Left forelimb (tissue), 1 donor: ENCODE measurements around the gene SRP68.

Source experiments
- DNase-seq: peaks from one replicate; pipeline ENCODE4 v3.0.0-alpha.2; 2018; ENCODE audit warnings: low spot score

SRP68 gene

DNA sequence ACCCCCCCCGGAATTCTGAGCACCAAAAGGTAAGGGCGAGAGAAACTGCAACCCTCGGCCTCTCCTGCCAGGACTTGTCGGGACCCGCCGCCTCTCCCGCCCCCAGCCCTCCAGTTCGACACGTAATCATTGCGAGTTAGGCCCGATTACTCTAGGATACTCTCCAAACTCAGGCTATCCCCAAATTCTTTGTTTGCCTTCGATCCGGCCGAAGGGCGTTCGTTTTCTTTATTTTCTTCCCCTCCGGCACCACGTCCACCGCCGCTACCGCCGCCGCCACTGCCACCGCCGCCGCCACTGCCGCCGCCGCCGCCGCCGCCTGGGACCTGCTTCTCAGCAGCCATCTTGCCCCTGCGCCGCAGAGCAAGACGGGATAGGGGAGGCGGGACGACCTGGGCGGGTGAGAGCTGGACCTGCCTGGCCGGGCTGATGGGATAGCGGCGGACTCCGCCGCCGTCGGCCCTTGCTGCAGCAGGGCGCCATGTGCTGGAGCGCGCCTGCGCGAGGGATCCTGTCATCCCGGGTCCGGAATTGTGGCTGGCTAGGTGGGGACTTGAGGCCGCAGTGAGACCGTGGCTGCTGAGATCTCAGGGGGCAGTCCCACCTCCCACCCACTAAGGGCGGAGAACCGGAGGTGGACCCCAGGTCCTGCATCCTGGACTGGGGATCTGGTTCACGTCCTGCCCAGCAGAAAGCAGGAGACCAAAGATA is at the start of gene SRP68:
Gene SRP68, minus strand, starts transcription at position 370 of the 711 bp plus-strand sequence. Its CDS starts 26 bp downstream, at position 344.
- peak; percentile 94 for DNase-seq

DNA sequence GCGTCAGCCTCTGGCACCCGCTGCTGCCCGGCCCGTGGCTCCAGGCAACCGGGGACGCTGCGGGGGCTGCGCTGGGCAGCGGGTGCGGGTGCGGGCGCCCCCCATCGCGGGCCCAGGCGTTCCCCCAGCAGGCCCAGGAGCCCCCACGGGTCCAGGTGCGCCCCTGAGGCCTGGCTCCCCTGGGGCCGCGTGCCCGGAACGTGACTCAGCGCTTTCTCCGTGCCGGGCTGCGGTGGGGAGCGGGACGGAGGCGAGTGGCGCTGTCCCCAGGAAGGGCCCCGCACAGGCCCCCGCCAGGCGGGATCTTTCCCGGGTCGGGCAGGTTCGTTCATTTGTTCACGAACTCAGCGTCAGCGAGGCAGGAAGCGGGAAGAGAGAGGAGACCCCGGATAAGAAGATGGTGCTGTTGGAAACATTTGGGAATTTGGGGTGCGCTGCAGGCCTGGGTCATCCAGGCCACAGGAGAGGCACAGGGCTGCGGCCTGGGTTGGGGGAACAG is 49.7 kb upstream of the SRP68 start:
- no peak for DNase-seq

DNA sequence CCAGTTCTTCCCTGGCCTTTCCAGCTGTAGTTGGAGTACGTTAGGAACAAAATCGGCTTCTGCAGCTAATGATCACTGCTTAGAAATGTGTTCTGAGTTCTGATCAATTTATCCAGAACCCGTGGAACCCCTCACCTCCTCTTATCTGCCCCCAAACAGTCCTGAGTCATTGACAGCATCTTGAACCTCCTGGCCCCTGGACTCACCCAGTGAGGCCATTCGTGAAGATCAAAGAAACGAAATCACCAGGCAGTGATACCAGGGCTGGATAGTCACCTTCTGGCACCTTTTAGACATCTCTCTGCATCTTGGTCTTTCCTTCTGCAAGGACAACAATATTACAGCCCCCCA is 48.3 kb upstream of the SRP68 start:
- DNase-seq = no peak

DNA sequence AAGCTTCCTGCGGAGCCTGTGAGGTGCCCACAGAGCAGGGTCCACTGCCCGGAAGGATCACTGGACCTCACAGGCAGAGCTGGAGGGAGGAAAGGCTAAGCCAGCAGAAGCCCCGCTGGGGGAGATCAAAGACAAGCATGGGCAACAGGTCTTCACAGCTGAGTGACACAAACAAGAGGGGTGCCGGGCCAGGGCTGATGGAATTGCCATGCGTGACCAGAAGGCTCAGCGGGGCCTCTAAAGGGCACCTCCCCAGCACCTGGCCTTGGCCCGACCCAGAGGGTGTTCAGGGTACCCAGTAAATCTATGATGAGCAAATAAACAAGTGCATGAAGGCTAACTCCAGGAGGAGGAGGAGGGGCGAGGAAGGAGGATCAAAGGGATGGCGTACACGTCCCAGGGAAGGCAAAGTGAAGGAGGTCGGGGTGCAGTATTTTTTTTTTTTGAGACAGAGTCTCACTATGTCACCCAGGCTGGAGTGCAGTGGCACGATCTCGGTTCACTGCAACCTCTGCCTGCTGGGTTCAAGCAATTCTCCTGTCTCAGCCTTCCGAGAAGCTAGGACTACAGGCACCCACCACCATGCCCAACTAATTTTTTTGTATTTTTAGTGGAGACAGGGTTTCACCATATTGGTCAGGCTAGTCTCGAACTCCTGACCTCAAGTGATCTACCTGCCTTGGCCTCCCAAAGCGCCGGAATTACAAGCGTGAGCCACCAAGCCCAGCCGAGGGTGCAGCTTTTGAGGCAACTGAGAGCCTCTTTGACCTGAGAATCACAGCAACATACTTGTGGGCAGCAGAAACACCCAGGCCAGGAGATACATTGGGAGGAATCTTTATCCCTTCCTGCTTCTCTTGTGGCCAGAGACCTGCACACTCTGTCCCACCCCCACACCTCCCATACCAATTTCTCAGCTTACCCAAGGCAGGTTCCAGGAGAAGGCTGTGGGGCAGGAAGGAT is 47.4 kb upstream of the SRP68 start:
- no peak for DNase-seq

DNA sequence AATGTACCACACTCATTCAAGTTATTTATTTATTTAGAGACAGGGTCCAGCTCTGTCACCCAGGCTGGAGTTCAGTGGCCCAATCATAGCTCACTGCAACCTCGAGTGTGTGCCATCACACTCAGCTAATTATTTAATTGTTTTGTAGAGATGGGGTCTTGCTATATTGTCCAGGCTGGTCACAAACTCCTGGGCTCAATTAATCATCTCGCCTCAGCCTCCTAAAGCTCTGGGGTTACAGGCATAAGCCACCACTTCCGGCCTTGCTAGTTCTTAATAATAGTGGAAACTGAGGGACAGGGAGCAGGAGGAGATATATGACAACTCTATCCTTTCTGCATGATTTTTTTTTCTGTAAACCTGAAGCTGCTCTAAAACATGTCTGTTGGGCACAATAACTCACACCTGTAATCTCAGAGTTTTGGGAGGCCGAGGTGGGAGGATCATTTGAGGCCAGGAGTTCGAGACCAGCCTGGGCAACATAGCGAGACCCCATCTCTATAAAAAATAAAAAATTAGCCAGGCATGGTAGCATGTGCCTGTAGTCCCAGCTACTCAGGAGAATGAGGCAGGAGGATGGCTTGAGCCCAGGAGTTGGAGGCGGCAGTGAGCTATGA is 42.9 kb upstream of the SRP68 start:
- DNase-seq = no peak

- no peak for DNase-seq
These were observed 39.6 kb upstream of the SRP68 start for GRCh38 chr17:76111956-76112355.

GRCh38 chr17:76107509-76107908 is 35.2 kb upstream of the SRP68 start:
- no peak for DNase-seq

- DNase-seq = no peak
These were observed 34.4 kb upstream of the SRP68 start for GRCh38 chr17:76106703-76107102.

DNA sequence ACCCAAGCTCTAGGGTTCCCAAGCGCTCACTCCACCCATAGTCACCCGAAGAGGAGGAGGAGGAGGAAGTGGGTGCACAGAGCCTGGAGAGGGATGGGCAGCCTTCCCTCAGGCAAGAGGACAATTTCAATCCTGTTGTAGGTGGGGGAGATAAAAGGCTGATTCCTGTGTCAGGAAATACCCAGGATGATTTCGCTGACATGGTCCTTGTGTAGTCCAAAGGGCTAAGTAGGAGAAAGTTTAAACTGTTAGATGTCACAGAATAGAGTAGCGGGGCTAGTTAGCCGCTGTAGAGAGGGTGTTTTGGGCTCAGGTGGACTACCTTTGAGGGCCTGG is 32.5 kb upstream of the SRP68 start:
- DNase-seq = no peak

- DNase-seq = peak; percentile 63
These were observed 32.0 kb upstream of the SRP68 start for GRCh38 chr17:76104140-76104895.

GRCh38 chr17:76103274-76104139 is 31.2 kb upstream of the SRP68 start, which contains the start of gene EXOC7:
Gene EXOC7 (minus strand): TSS chr17:76103787. CDS start chr17:76103692, 95 bp downstream.
- DNase-seq = peak; percentile 94

GRCh38 chr17:76102944-76103273 is 30.6 kb upstream of the SRP68 start:
- DNase-seq = no peak

DNA sequence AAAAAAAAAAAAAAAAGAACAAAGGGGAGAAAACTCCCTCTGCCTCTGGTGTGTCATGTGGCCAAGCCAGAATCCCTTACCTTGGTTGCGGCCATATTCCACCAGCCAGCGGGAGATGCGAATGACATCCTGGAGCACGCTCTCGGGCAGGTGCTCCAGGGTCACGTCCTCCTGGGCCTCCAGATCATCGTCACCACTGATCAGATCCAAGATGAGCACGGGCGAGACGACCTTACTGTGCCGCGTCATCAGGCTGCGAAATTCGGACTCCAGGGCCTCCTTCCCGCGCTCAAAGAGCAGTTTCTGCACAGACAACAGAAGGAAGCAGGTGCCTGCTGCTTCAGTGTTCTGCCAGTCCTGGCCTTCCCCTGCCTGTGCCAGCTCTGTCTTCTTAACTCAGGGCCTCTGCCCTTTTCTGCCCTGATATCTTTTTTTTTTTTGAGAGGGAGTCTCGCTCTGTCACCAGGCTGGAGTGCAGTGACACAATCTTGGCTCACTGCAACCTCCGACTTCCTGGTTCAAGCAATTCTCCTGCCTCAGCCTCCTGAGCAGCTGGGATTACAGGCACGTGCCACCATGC is 25.5 kb upstream of the SRP68 start:
- no peak for DNase-seq

GRCh38 chr17:76095943-76096342 is 23.6 kb upstream of the SRP68 start:
- no peak for DNase-seq

- DNase-seq = no peak
These were observed 21.7 kb upstream of the SRP68 start for GRCh38 chr17:76094046-76094445.

DNA sequence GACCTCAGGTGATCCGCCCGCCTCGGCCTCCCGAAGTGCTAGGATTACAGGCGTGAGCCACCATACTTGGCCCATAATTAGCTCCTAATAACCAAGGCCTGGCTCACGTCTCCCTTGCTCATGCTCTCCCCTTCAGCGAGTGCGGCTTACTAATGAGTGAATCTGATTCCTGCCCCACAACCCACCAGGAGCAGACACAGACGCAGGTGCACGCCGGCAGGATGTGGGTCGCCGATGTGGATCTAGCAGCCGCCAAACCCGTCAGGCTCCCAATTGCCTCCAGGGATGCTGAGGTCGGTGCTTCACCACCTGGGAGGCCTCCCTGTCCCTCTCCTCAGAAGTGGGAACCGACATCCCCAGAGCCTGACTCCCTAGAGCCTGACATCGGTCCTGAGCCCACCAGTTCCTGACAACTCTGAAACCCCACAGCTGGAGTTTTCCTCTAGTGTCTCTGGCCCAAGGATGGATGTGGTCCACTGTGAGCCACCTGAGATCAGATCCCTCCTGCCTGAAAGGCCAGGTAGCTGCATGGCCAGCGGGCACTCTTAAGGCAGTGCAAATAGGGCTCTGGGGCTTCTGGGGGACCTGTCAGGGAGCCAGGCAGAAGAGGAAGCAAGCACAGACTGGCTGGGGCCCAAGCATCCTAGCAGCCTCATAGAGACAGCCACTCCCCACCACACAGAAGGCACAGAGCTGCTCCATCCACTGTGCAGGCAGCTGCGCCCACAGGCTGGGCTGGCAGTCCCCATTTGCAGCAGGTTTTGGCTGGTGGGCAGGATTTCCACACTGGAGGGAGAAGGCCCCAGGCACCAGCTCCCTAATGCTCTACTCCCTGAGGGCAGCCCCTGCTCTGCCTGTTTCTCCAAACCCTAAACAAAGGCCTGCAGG is 20.5 kb upstream of the SRP68 start:
- no peak for DNase-seq

GRCh38 chr17:76091526-76092286 is 19.4 kb upstream of the SRP68 start:
- DNase-seq = no peak

DNA sequence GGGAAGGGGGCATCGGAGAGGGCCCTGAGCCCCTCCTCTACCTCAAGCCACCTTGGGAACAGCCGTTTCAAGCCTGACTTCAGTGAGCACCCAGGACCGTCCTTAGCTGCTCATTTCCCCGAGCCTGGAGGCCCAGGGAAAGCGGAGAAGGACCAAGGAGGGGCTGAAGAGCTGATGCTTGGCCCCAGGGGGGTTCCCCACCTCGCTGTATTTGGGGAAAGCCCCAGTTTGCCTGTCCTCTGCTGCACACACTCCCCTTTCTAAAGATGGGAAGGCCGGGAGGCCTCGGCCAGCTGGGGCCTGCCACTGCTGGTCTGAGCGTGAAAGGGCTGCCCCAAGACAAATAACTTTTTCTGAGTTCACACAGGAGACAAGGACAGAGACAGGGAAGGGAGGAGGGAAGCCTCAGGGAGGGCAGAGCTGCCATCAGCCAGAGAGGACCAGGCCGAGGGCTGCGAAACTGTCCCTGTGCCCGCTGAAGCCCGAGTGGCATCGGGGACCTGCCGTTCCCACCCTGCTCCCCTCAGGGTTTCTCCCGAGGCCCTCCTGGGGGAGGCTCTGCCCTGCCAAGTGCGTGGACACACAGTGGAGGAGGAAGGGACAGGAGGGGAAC is 18.3 kb upstream of the SRP68 start:
- DNase-seq = no peak
